HepG2 (cell line): Measurements from ENCODE around the gene PEX5L. TPM values are rescaled to one million over a fixed set of nuclear protein-coding genes. Genes with fewer than 3 reads are reported as not detected.

Experiments used
- ATAC-seq: fragments of 200-7000 bp; cut with Tn5 transposase; 3 replicates; pipeline ENCODE4 v1.9.1; 2020; ENCODE audit warnings: mild to moderate bottlenecking, moderate library complexity
- BruUV-seq: library from RNA; stranded (reverse); fragments of 400-500 nt; replicated peaks from 2 replicates; lab custom pipeline; 2021; lab: Mats Ljungman, UMichigan
- CTCF ChIA-PET: fragments of 300-600 bp; formaldehyde crosslinking; extraction: SDS; loops from one replicate; lab custom pipeline; 2021; ENCODE audit warnings: low total read pairs, inconsistent platforms, low intra/inter-chr PET ratio; lab: Yijun Ruan, JAX
- POLR2A ChIA-PET: fragments of 350-600 bp; sonication (Branson Sonifier 250); formaldehyde crosslinking; loops from one replicate; lab custom pipeline; 2020; ENCODE audit warnings: antibody characterized with exemption, inconsistent platforms; lab: Yijun Ruan, JAX
- DNase-seq: peaks from one replicate; pipeline ENCODE4 v3.0.0-alpha.2; 2015; ENCODE audit warnings: low spot score
- FAIRE-seq: peaks from 3 replicates; lab custom pipeline; 2011; peaks lifted over from hg19 to GRCh38; lab: Jason Lieb, UNC
- H2AFZ ChIP-seq: one replicate; pipeline ENCODE4 v1.6.1; 2011; ENCODE audit warnings: low read length, inconsistent platforms
- H3K27ac ChIP-seq: fragments of 300-600 bp; 3 replicates; pipeline ENCODE4 v1.8.0; 2011; ENCODE audit warnings: mixed run types, mild to moderate bottlenecking, mixed read lengths, low read length, inconsistent platforms; ENCODE audit not compliant: insufficient read depth; ENCODE audit errors: extremely low read length
- H3K27me3 ChIP-seq, 2 experiments: fragments of 200-600 bp in 1 of 2; 2 replicates in 1 of 2; 3 replicates in 1 of 2; pipeline versions ENCODE4 v1.6.0 to v1.8.0; 2011; ENCODE audit warnings: low read length in 2 of 2, mild to moderate bottlenecking in 2 of 2, moderate library complexity in 2 of 2, inconsistent platforms in 1 of 2; ENCODE audit not compliant: insufficient read depth in 2 of 2, control insufficient read depth in 1 of 2
- H3K36me3 ChIP-seq, 2 experiments: fragments of 200-600 bp in 1 of 2; replicated peaks in 1 of 2; 2 replicates in 1 of 2; 3 replicates in 1 of 2; pipeline versions ENCODE4 v1.5.1 to v1.8.0; 2011; ENCODE audit warnings: low read length in 2 of 2, inconsistent platforms in 1 of 2; ENCODE audit not compliant: insufficient read depth in 2 of 2, control insufficient read depth in 1 of 2
- H3K4me1 ChIP-seq: 2 replicates; pipeline ENCODE4 v1.5.1; 2012; ENCODE audit warnings: low read length, inconsistent platforms; ENCODE audit not compliant: insufficient read depth
- H3K4me2 ChIP-seq: 2 replicates; pipeline ENCODE4 v1.6.0; 2011; ENCODE audit warnings: low read depth, low read length, inconsistent platforms
- H3K4me3 ChIP-seq, 3 experiments: fragments of 200-600 bp in 1 of 3; sonication (generic), shearing (Covaris generic) in 1 of 3; replicated peaks in 1 of 3; 2 replicates each; pipeline ENCODE4 v1.5.1; 2011 to 2016; ENCODE audit warnings: low read length in 3 of 3, inconsistent platforms in 2 of 3, low read depth in 2 of 3, mild to moderate bottlenecking in 2 of 3, control low read depth in 1 of 3, mixed read lengths in 1 of 3; ENCODE audit not compliant: insufficient read depth in 1 of 3
- H3K79me2 ChIP-seq: one replicate; pipeline ENCODE4 v1.6.1; 2011; ENCODE audit warnings: low read length, inconsistent platforms; ENCODE audit not compliant: insufficient read depth
- H3K9ac ChIP-seq: 2 replicates; pipeline ENCODE4 v1.6.0; 2011; ENCODE audit warnings: mild to moderate bottlenecking, low read depth, low read length, inconsistent platforms; ENCODE audit not compliant: insufficient read depth
- H3K9me3 ChIP-seq: 2 replicates; pipeline ENCODE4 v1.5.1; 2012; ENCODE audit warnings: mild to moderate bottlenecking, low read length
- H4K20me1 ChIP-seq: 2 replicates; pipeline ENCODE4 v1.6.0; 2011; ENCODE audit warnings: inconsistent platforms, mild to moderate bottlenecking, low read length, moderate library complexity; ENCODE audit not compliant: insufficient read depth
- ATF6 ChIP-seq: sonication (generic); formaldehyde crosslinking; conservative IDR thresholded peaks from 2 replicates; pipeline ENCODE4 v1.4.0; 2020; ENCODE audit warnings: missing genetic modification reagents
- CREM ChIP-seq, 2 experiments: sonication (generic) in 1 of 2; formaldehyde crosslinking in 1 of 2; IDR thresholded peaks; 2 replicates each; pipeline versions ENCODE4 v1.4.0 to v1.6.1; 2016 to 2020; ENCODE audit warnings: antibody characterized with exemption in 1 of 2, mild to moderate bottlenecking in 1 of 2, missing genetic modification reagents in 1 of 2
- EZH2 ChIP-seq: conservative IDR thresholded peaks from 2 replicates; pipeline ENCODE4 v1.6.1; 2012; ENCODE audit warnings: mild to moderate bottlenecking, low read depth, low read length, moderate library complexity
- FOXM1 ChIP-seq: sonication (generic); formaldehyde crosslinking; IDR thresholded peaks from 2 replicates; pipeline ENCODE4 v1.5.0; 2020; ENCODE audit warnings: missing genetic modification reagents
- HNF4G ChIP-seq, 2 experiments: sonication (generic) in 1 of 2; formaldehyde crosslinking in 1 of 2; IDR thresholded peaks; 2 replicates each; pipeline versions ENCODE4 v1.4.0 to v1.6.1; 2011 to 2020; ENCODE audit warnings: borderline replicate concordance in 2 of 2, low read depth in 2 of 2, mild to moderate bottlenecking in 2 of 2, low read length in 1 of 2, missing genetic modification reagents in 1 of 2, moderate library complexity in 1 of 2
- MAF1 ChIP-seq: sonication (generic); formaldehyde crosslinking; IDR thresholded peaks from 2 replicates; pipeline ENCODE4 v1.5.0; 2020; ENCODE audit warnings: missing genetic modification reagents, borderline replicate concordance
- MEIS2 ChIP-seq: sonication (generic); formaldehyde crosslinking; IDR thresholded peaks from 2 replicates; pipeline ENCODE4 v1.9.0; 2021; ENCODE audit warnings: mild to moderate bottlenecking, missing genetic modification reagents
- MIER3 ChIP-seq: IDR thresholded peaks from 2 replicates; pipeline ENCODE4 v1.6.1; 2016; ENCODE audit warnings: missing compliant biosample characterization, borderline replicate concordance
- RFX5 ChIP-seq: IDR thresholded peaks from 2 replicates; pipeline ENCODE4 v1.6.1; 2011; ENCODE audit warnings: low read depth, low read length, improper control_type of control experiment
- SAFB2 ChIP-seq: sonication (generic); formaldehyde crosslinking; IDR thresholded peaks from 2 replicates; pipeline ENCODE4 v1.5.1; 2020; ENCODE audit warnings: missing genetic modification reagents, low read depth, mild to moderate bottlenecking, borderline replicate concordance
- SNAI1 ChIP-seq: sonication (generic); formaldehyde crosslinking; IDR thresholded peaks from 2 replicates; pipeline ENCODE4 v1.5.0; 2020; ENCODE audit warnings: mild to moderate bottlenecking, missing genetic modification reagents, borderline replicate concordance
- ZBTB8A ChIP-seq: sonication (generic); formaldehyde crosslinking; IDR thresholded peaks from 2 replicates; pipeline ENCODE4 v1.4.0; 2020; ENCODE audit warnings: mild to moderate bottlenecking, low read depth, missing genetic modification reagents, borderline replicate concordance
- ZNF335 ChIP-seq: sonication (generic); formaldehyde crosslinking; IDR thresholded peaks from 2 replicates; pipeline ENCODE4 v1.4.0; 2020; ENCODE audit warnings: missing genetic modification reagents
- ZNF383 ChIP-seq: sonication (generic); formaldehyde crosslinking; IDR thresholded peaks from 2 replicates; pipeline ENCODE4 v1.4.0; 2020; ENCODE audit warnings: missing genetic modification reagents, mild to moderate bottlenecking, borderline replicate concordance
- ZNF503 ChIP-seq: sonication (generic); formaldehyde crosslinking; IDR thresholded peaks from 2 replicates; pipeline ENCODE4 v1.4.0; 2020; ENCODE audit warnings: missing genetic modification reagents
- ZSCAN31 ChIP-seq: sonication (generic); formaldehyde crosslinking; IDR thresholded peaks from 2 replicates; pipeline ENCODE4 v1.5.0; 2020; ENCODE audit warnings: low read depth, mild to moderate bottlenecking, missing genetic modification reagents
- WGBS: methylation state at CpG from one replicate; pipeline ENCODE4 v1.1.6; 2017; ENCODE audit warnings: low lambda C conversion rate; 5-methylcytosine and 5-hydroxymethylcytosine counted together
- in situ Hi-C: cut with HindIII; loops from 2 replicates; pipeline ENCODE4 v1.10.0; 2017; ENCODE audit warnings: low pct_unique_long_range_greater_than_20kb; ENCODE audit not compliant: extremely low pct_ligation_motif_present
- intact Hi-C: fragments of 100-400 bp; cut with micrococcal nuclease; formaldehyde crosslinking; loops from one replicate; pipeline ENCODE4 v1.10.0; 2022; ENCODE audit not compliant: unreplicated experiment
- polyA plus RNA-seq, 8 experiments: library from polyadenylated mRNA; depleted of rRNA in 3 of 8; stranded (reverse) in 7 of 8; unstranded in 1 of 8; fragments of >200 nt; fragmentation: Illumina TruSeq in 4 of 8; extraction: Trizol in 4 of 8; gene quantifications; 2 replicates each; pipeline versions ENCODE4 v1.2.1 to v1.2.3, GENCODE V29; 2011 to 2016; ENCODE audit warnings: low read depth in 4 of 8, missing spikeins in 1 of 8, mixed read lengths in 1 of 8; ENCODE audit not compliant: insufficient read depth in 1 of 8
- total RNA-seq, 5 experiments: library from RNA; depleted of rRNA; stranded (reverse); fragments of >200 nt; fragmentation: Illumina TruSeq; extraction: Trizol; gene quantifications; 2 replicates each; pipeline ENCODE4 v1.2.3, GENCODE V29; 2016; ENCODE audit warnings: low read depth in 1 of 5

The PEX5L gene
- total and polyA plus RNA-seq, 2 of the 13 experiments (the other 11 are each of a cell fraction or from before 2014, with no cell fraction given): not detected

GRCh38 chr3:179881791-179882190 lies 154.9 kb downstream of the PEX5L start:
- Histone ChIP-seq H4K20me1 (no peaks in the 10 kb centered on the region), H3K27ac (no peak overlapping the region), H3K27me3 (no peaks in the 10 kb centered on the region), H3K4me3 (no peak overlapping the region), H3K36me3 (no peaks in the 10 kb centered on the region), H2AFZ (no peak overlapping the region), H3K4me2 (no peak overlapping the region), H3K79me2 (no peaks in the 10 kb centered on the region), H3K9me3 (no peaks in the 10 kb centered on the region), H3K9ac (no peak overlapping the region), H3K4me1 (no peaks in the 10 kb centered on the region)
- no TSS peak for BruUV-seq
- ATAC-seq: no peak
- POLR2A ChIA-PET: no interaction called here
- in situ Hi-C loops (no loop called here), intact Hi-C loops (no loop called here)
- WGBS: 2% methylated on average over 2 of the region's 2 CpGs
- DNase-seq: no peak
- no peak for FAIRE-seq
- CTCF ChIA-PET: no interaction called here
- TF ChIP-seq ATF6 (CRISPR knock-in tag) (no peak), FOXM1 (CRISPR knock-in tag) (no peak), MAF1 (CRISPR knock-in tag) (no peak), ZNF383 (CRISPR knock-in tag) (no peak), ZBTB8A (no peak), ZNF503 (CRISPR knock-in tag) (no peak), ZNF335 (no peak), CREM (IDR thresholded peaks at IDR 0.05) (no peak), CREM (CRISPR knock-in tag; IDR thresholded peaks at IDR 0.05) (no peak), EZH2 (no peak), HNF4G (IDR thresholded peaks at IDR 0.05; ENCODE audit: borderline replicate concordance, low read depth, low read length) (no peak), HNF4G (CRISPR knock-in tag; IDR thresholded peaks at IDR 0.05; ENCODE audit: borderline replicate concordance, low read depth) (no peak), MIER3 (CRISPR knock-in tag) (no peak), ZSCAN31 (CRISPR knock-in tag) (no peak), SNAI1 (CRISPR knock-in tag) (no peak), RFX5 (no peak), SAFB2 (no peak), MEIS2 (CRISPR knock-in tag) (no peak)
